M059J (cell line): ENCODE measurements around the gene SH2D4B. TPM values are rescaled to one million over a fixed set of nuclear protein-coding genes. Genes with fewer than 3 reads are reported as not detected.

Experiments
- DNase-seq: peaks from one replicate; pipeline ENCODE4 v3.0.0-alpha.2; 2012; ENCODE audit warnings: low read depth
- total RNA-seq: library from RNA; depleted of rRNA; stranded (reverse); fragments of >200 nt; shearing (Covaris generic); gene quantifications from 2 replicates; pipeline ENCODE4 v1.2.3, GENCODE V29; 2014; rRNA removed

Gene SH2D4B
- total RNA-seq, 1 experiment from 2014 or later = not detected

DNA sequence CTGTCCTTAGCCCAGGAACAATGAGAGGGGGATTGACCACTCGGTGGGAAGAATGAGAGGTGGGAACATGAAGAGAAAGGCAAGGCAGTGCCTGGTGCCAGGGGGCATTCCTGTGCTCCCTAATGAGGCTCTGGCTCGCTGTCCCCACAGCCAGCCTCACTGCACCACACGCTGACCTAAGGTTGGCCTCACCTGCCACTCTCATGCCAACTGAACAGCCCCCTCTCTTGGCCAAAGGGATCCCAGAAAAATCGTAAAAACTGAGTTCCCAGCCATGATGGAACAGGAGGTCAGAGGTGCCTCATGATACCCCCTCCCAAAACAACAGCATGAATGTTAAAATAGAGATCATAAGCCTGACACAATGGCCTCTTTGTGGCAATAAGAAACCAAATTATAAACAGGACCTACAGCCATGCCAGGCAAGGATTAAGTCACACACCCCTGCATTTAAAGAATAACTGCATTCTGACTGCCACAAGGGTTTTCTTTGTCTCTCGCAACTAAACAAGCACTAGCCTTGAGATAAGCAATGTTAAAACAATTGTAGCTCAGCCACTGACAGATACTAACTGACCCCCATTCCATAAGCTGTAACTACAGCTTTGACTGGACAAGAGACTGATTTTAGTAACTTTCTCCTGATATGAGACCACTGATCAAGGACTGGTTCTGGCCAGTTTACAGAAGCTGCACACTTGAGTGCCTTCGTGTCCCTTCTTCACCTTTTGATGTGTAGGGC lies 149.2 kb downstream of the SH2D4B start:
- no peak for DNase-seq

DNA sequence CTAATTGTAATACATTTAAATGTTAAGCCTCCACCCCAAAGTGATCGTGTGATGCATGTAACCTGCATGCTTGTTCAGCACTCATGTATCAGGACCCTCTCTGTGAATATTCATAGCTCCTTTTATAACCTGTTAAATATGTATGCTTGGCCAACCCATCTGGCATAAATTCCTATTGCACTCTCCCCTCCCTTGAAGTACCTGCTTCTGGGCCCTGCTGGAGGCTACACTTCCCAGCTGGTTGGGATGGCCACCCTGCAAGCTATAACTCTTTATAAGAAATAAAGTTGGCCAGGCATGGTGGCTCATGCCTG lies 149.7 kb downstream of the SH2D4B start:
- no peak for DNase-seq

DNA sequence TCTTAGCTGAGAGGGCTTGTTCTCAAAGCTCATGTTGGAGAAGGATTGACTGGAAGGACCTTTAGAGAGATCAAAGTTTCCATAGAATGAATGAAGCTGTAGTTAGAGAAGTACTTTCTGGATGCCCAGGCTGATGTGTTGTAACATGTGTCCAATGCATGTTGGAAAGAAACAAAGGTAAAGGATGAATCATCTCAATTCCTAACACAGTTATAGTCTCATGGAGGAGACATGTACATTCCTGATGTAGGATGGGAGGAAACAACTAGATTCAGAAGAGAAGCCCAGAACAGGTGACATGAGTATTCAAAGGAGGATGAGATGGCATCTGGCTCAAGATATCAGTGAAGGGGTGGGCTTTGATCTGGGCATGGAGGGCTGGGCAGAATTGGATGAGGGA lies 152.7 kb downstream of the SH2D4B start:
- no peak for DNase-seq

DNA sequence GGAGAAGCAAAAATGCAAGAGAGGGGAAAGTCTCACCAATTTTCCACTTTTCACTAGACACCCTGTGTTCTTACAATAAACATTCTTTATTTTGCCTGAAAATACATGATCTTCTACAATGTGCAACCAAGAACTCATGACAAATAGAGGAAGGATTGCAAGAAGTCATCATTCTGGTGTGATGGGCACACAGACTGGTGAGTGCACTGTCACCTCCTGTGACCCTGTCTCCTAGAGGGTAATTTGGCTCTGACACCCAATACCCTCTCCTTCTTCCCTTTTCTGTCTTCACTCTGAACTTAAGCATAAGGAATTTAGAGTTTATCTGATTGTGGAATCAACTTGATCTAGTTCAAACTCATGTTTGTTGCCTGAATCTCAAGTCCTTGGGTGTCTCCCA lies 153.7 kb downstream of the SH2D4B start:
- DNase-seq = no peak

DNA sequence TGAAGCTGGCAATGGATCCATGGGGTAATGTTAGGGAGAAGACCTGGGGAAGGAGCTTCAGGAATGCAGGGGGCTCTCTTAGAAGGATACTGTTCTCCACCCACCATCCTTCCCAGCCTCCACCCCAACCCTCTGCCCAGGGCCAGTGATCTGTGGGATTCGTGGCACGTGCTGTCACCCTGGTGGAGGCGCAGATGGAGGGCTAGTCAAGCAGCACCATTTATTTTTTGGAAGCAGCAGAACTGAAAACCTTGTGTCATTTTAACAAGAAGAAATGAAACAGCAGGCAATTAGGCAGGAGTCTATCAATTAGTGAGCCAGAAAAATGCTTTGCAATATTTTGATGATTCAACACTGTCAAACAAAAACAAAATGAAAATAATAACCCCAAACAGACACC lies 155.9 kb downstream of the SH2D4B start:
- DNase-seq = no peak

DNA sequence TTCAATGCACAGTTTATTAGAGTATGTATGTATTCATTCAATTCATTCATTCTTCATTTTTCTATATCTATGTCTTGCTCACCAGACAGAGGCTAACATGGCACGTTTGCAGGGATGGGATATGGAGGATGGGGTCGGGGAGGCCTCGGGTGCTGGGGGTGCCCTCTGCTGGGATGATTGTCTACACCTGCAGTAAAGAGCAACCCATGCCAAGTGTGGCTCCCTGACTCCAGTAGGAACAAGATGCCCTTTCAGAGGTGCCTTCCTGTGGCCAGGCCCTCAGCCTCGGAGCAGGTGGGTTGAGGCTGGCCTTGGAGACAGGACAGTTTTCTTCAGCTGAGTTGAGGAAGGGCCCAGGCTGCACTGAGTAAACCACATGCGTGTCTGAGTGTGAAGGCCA lies 157.2 kb downstream of the SH2D4B start:
- no peak for DNase-seq

Other genes starting within 250 kb of the SH2D4B start
- not detected in 2 replicates for gene MAT1A, start 248.2 kb upstream of the SH2D4B start, total RNA-seq
- gene DYDC1, start 181.1 kb upstream of the SH2D4B start, total RNA-seq = not detected in 2 replicates
- gene DYDC2, start 181.1 kb upstream of the SH2D4B start, total RNA-seq = not detected in 2 replicates
- 23.6 and 32.4 TPM in 2 replicates for gene PRXL2A, start 129.4 kb upstream of the SH2D4B start, total RNA-seq
- 32.0 and 44.4 TPM in 2 replicates for gene TSPAN14, start 83.6 kb upstream of the SH2D4B start, total RNA-seq